Activated B cell treated with CpG ODN at 0.5 μM for 24 hours (primary cell): Measurements from ENCODE around the gene MAN1A2. TPM values are rescaled to one million over a fixed set of nuclear protein-coding genes. Genes with fewer than 3 reads are reported as not detected.
A peak's percentile ranks its signal among the peaks of the same experiment; 100 is the strongest.

Experiments used
- ATAC-seq: fragments of 200-7000 bp; cut with Tn5 transposase; one replicate; pipeline ENCODE4 v1.10.0; 2021; ENCODE audit warnings: low read depth, mild to moderate bottlenecking, moderate library complexity
- CTCF ChIA-PET: fragments of 350-600 bp; sonication (Branson Sonifier 250); formaldehyde crosslinking; loops from one replicate; lab custom pipeline; 2021; ENCODE audit warnings: antibody characterized with exemption; lab: Charles Lee
- POLR2A ChIA-PET: fragments of 350-600 bp; sonication (Branson Sonifier 250); formaldehyde crosslinking; loops from one replicate; lab custom pipeline; 2021; ENCODE audit warnings: antibody characterized with exemption; lab: Charles Lee
- DNase-seq: peaks from one replicate; pipeline ENCODE4 v3.0.0; 2022
- H3K27ac Mint-ChIP-seq: one replicate; pipeline ENCODE4 v1.8.0; 2020; ENCODE audit warnings: mixed read lengths
- H3K27me3 Mint-ChIP-seq: one replicate; pipeline ENCODE4 v1.8.0; 2021; ENCODE audit warnings: mixed read lengths
- H3K36me3 Mint-ChIP-seq: one replicate; pipeline ENCODE4 v1.8.0; 2021; ENCODE audit warnings: low read depth, mixed read lengths
- H3K4me1 Mint-ChIP-seq: one replicate; pipeline ENCODE4 v1.8.0; 2021; ENCODE audit warnings: mixed read lengths
- H3K4me3 Mint-ChIP-seq: one replicate; pipeline ENCODE4 v1.8.0; 2020; ENCODE audit warnings: mild to moderate bottlenecking, mixed read lengths
- H3K9me3 Mint-ChIP-seq: one replicate; pipeline ENCODE4 v1.8.0; 2020; ENCODE audit warnings: mixed read lengths
- intact Hi-C: fragments of 100-400 bp; cut with micrococcal nuclease; formaldehyde crosslinking; loops from one replicate; pipeline ENCODE4 v1.15.1; 2024
- total RNA-seq: library from RNA; stranded (reverse); gene quantifications from 2 replicates; pipeline ENCODE4 v1.2.3, GENCODE V29; 2022
- TF ChIP-seq, protein P1 (sequence below): fragments of 200-600 bp; IDR thresholded peaks from one replicate; pipeline ENCODE4 v1.8.0; 2022; ENCODE audit warnings: antibody characterized with exemption, mild to moderate bottlenecking

The MAN1A2 gene
- total RNA-seq, 1 donor from 2014 or later = 46.0 TPM

DNA sequence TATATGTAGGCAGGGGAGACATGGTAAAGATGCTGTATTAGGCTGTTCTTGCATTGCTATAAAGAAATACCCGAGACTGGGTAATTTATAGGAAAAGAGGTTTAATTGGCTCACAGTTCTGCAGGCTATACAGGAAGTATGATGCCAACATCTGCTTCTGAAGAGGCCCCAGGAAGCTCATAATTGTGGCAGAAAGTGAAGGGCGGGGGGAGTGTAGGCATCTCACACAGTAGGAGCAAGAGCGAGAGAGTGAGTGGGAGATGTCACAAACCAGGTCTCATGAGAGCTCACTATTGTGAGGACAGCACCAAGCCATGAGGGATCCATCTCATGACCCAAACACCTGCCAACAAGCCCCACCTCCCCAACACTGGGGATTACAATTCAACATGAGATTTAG is 21.1 kb downstream of the MAN1A2 start:
- ATAC-seq (peak; percentile 14), DNase-seq (no peak)
- Mint-ChIP-seq H3K4me3 (no peak overlapping the region), H3K4me1 (peaks cover 64% of the 10 kb centered on the region), H3K9me3 (peaks cover 6% of the 10 kb centered on the region), H3K27ac (peak overlapping the region; percentile 46), H3K36me3 (peaks cover 3% of the 10 kb centered on the region), H3K27me3 (no peaks in the 10 kb centered on the region)
- ChIA-PET CTCF (no interaction called here), POLR2A (no interaction called here)
- intact Hi-C loops = loop anchor here (5.0 kb wide), 1 partner anchor 39 kb away; no protein-coding TSS in a partner anchor
- TF ChIP-seq, protein P1, sequence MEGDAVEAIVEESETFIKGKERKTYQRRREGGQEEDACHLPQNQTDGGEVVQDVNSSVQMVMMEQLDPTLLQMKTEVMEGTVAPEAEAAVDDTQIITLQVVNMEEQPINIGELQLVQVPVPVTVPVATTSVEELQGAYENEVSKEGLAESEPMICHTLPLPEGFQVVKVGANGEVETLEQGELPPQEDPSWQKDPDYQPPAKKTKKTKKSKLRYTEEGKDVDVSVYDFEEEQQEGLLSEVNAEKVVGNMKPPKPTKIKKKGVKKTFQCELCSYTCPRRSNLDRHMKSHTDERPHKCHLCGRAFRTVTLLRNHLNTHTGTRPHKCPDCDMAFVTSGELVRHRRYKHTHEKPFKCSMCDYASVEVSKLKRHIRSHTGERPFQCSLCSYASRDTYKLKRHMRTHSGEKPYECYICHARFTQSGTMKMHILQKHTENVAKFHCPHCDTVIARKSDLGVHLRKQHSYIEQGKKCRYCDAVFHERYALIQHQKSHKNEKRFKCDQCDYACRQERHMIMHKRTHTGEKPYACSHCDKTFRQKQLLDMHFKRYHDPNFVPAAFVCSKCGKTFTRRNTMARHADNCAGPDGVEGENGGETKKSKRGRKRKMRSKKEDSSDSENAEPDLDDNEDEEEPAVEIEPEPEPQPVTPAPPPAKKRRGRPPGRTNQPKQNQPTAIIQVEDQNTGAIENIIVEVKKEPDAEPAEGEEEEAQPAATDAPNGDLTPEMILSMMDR = no peak

GRCh38 chr1:117389284-117389683 is 22.0 kb downstream of the MAN1A2 start:
- ATAC-seq (no peak), DNase-seq (no peak)
- H3K9me3 Mint-ChIP-seq = peaks cover under 1% of the 10 kb centered on the region
- H3K36me3 Mint-ChIP-seq = no peaks in the 10 kb centered on the region
- intact Hi-C loops = loop anchor here (5.0 kb wide), 1 partner anchor 38 kb away; no protein-coding TSS in a partner anchor
- H3K27me3 Mint-ChIP-seq = no peaks in the 10 kb centered on the region
- H3K27ac Mint-ChIP-seq = no peak overlapping the region
- H3K4me1 Mint-ChIP-seq = peaks cover 69% of the 10 kb centered on the region
- TF ChIP-seq, protein P1 = no peak
- ChIA-PET POLR2A (no interaction called here), CTCF (interaction anchor here (0.7 kb wide), 1 partner anchor 9 kb away, joined by 3 read pairs; no protein-coding TSS in a partner anchor)
- H3K4me3 Mint-ChIP-seq = no peak overlapping the region

DNA sequence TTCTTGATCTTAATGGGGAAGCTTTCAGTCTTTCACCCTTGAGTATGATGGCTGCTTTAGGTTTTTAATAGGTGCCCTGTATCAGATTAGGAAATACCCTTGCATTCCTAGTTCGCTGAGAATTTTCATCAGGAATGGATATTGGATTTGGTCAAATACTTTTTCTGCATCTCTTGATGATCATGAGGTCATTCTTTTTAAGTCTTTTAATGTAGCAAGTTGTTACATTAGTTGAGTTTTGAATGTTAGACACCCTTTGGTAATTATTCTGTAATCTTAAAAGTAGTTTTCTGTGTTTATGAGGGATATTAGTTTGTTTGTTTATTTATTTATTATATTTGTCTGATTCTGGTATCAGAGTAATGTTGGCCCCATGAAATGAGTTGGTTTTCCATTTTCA is 22.5 kb downstream of the MAN1A2 start:
- Mint-ChIP-seq H3K27ac (no peak overlapping the region), H3K36me3 (no peaks in the 10 kb centered on the region), H3K4me3 (no peak overlapping the region)

DNA sequence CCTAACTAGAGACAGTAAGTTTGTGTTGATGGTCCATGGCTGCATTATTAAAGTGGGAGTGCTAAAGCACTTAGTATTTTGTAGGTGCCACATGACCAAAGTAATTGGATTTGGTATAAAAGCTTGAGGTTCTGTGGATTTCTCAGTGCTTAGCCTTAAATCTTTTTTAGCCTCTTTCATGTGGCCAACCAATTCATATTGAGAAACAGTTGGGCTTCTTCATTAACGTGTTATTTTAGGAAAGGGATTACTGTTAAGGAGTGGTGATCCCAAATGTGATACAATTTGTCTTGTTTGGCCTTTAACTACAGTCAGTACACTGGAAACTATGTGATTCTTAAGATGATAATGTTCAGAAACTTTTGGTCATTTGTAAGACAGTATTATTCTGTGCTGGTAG is 25.5 kb downstream of the MAN1A2 start:
- ChIA-PET POLR2A (no interaction called here), CTCF (no interaction called here)
- Mint-ChIP-seq H3K27ac (no peak overlapping the region), H3K27me3 (no peaks in the 10 kb centered on the region), H3K4me3 (no peak overlapping the region), H3K36me3 (no peaks in the 10 kb centered on the region), H3K9me3 (no peaks in the 10 kb centered on the region), H3K4me1 (peaks cover 61% of the 10 kb centered on the region)
- ATAC-seq (no peak), DNase-seq (no peak)
- TF ChIP-seq, protein P1 = no peak
- intact Hi-C loops = no loop called here

More for the DNA sequence above, 22.5 kb downstream of the MAN1A2 start:
- DNase-seq (no peak), ATAC-seq (no peak)
- H3K27me3 Mint-ChIP-seq = no peaks in the 10 kb centered on the region
- ChIA-PET CTCF (interaction anchor here (0.7 kb wide), 1 partner anchor 9 kb away, joined by 3 read pairs; no protein-coding TSS in a partner anchor), POLR2A (no interaction called here)
- intact Hi-C loops = loop anchor here (5.0 kb wide), 1 partner anchor 38 kb away; no protein-coding TSS in a partner anchor
- H3K4me1 Mint-ChIP-seq = peaks cover 74% of the 10 kb centered on the region
- TF ChIP-seq, protein P1 = no peak
- no peaks in the 10 kb centered on the region for H3K9me3 Mint-ChIP-seq

DNA sequence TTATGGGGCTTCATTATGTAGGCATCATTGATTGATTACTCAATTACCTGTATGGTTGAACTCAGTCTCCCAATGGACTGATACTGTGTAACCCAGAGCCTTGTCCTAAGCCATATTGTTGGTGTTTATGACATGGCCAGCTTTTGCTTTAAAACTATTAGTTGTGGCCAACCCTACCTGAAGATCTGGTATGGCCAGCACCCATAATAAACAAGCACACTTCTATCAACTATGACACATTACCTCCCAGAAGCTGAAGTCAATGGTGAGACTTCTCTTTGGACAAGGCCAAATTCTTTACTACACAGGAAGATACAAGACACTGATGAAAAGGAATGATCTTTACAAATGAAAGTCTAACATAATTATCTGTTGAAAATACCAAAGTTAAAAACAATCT is 28.8 kb downstream of the MAN1A2 start:
- intact Hi-C loops = loop anchor here (1.0 to 5.0 kb wide), 2 partner anchors 13 to 41 kb away; no protein-coding TSS in a partner anchor
- DNase-seq (no peak), ATAC-seq (no peak)
- peaks cover 2% of the 10 kb centered on the region for H3K36me3 Mint-ChIP-seq
- POLR2A ChIA-PET = no interaction called here
- no peaks in the 10 kb centered on the region for H3K27me3 Mint-ChIP-seq
- CTCF ChIA-PET = no interaction called here
- H3K27ac Mint-ChIP-seq = no peak overlapping the region
- TF ChIP-seq, protein P1 = no peak
- H3K9me3 Mint-ChIP-seq = no peaks in the 10 kb centered on the region
- peaks cover 47% of the 10 kb centered on the region for H3K4me1 Mint-ChIP-seq
- H3K4me3 Mint-ChIP-seq = no peak overlapping the region
